ENCODE data around the gene PREB. TPM values are rescaled to one million over a fixed set of nuclear protein-coding genes. Genes with fewer than 3 reads are reported as not detected.
"Not testable (repeated sequence)": the region's sequence is repeated elsewhere in the genome, so short reads cannot be mapped to it uniquely, and the experiment has no call there.

Gene PREB
- total RNA-seq, 1 donor from 2014 or later: 30.3 TPM

DNA sequence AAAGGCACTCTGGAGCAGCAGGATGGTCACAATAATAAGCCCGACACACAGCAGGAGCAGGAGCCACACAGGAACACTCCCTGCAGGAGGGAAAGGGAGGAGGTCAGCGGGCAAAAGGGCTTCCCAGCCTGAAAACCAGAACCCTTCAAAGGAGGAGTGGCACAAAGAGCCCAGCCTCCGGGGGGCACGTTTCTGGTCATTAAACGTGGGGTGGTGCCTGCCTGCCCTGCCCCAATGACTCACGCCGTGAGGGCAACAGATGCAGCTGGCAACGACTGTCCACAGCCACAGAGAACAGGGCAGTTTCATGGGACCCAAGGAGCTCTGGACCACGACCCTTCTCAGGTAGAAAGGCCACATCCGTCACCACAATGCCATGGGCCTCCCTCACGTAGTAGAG lies 3.0 kb downstream of the PREB start:
- intact Hi-C loops (cut with DNase I): no loop called here
- DNase-seq (ENCODE audit: low spot score) (no peak), ATAC-seq (no peak)

DNA sequence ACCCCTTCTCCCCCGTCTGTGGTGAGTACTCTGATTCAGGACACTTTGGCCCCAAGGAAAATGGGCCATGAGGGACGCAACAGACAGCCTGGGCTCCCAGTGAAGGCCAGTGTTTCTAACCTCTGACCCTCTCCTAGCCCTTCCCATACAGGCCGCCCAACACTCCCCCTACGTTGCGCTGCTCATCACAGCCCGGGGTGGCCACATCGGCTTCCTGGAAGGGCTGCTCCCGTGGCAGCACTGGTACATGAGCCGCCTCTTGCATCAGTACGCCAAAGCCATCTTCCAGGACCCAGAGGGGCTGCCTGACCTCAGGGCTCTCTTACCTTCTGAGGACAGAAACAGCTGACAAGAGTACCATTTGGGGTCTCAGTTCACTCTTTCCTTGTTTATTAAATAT lies 4.0 kb downstream of the PREB start:
- DNase-seq (ENCODE audit: low spot score) (no peak), ATAC-seq (no peak)
- intact Hi-C loops (cut with DNase I): no loop called here

DNA sequence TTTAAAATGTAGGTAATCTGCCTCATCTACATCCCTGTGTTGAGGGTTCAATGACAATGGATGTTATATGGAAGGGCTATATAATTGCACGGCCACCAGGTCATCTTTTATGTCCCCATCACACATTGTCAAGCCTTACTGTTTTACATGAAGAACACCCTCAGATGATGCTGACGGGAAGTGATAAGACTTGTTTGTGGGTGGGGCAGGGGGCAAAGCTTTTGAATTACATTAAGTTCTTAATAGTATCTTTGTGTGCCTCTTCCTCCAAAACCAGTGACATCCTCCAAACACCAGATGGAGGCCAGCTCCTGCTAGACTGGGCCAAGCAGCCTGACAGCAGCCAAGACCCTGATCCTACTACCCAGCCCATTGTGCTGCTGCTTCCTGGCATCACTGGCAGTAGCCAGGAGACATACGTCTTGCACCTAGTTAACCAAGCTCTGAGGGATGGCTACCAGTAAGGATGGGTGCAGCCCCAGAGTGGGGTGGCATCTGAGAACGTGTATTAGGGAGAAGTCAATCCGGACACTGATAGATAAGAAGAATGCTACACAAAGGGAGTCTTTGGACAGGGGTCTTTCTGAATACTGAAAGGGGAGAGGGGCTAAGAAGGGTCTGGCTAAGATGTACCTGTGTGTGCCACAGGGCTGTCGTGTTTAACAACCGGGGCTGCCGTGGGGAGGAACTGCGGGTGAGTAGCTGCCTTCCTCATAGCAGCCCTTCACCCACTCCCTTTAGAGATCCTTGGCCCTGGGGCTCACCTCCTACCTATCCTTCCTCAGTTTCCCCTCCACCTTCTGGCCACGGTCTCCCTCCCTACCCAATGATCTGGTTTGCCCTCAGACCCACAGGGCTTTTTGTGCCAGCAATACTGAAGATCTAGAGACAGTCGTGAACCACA lies 5.5 kb downstream of the PREB start:
- DNase-seq (ENCODE audit: low spot score) (no peak), ATAC-seq (no peak)
- intact Hi-C loops (cut with DNase I): no loop called here

GRCh38 chr2:27127883-27128667 lies 6.4 kb downstream of the PREB start:
- DNase-seq (ENCODE audit: low spot score) (no peak), ATAC-seq (no peak)
- intact Hi-C loops (cut with DNase I): no loop called here

DNA sequence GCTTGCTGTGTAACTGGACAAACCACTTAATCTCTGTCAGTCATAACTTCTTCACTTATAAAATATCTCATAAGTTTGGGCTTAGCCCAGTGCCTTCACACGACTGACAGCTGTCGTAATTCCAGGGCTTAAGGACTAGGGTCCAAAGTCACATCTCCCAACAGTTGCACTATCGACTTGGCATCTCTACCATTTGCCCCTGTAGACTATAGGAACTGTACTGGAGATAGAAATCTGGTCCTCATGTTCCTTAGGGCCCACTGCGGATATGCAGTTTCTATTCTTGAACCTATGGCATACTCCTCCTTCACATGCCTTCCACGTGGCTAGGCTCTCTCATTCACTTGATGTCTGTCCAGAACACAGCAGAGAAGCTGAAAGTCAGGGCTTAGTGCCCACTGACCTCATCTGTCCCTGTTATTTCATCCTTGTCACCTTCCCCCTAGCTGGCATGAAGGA lies 8.2 kb downstream of the PREB start:
- intact Hi-C loops (cut with DNase I): no loop called here
- no peak for ATAC-seq
- DNase-seq (ENCODE audit: low spot score): no peak

GRCh38 chr2:27125104-27125503 lies 9.3 kb downstream of the PREB start:
- ATAC-seq (no peak), DNase-seq (ENCODE audit: low spot score) (no peak)
- intact Hi-C loops (cut with DNase I): no loop called here

DNA sequence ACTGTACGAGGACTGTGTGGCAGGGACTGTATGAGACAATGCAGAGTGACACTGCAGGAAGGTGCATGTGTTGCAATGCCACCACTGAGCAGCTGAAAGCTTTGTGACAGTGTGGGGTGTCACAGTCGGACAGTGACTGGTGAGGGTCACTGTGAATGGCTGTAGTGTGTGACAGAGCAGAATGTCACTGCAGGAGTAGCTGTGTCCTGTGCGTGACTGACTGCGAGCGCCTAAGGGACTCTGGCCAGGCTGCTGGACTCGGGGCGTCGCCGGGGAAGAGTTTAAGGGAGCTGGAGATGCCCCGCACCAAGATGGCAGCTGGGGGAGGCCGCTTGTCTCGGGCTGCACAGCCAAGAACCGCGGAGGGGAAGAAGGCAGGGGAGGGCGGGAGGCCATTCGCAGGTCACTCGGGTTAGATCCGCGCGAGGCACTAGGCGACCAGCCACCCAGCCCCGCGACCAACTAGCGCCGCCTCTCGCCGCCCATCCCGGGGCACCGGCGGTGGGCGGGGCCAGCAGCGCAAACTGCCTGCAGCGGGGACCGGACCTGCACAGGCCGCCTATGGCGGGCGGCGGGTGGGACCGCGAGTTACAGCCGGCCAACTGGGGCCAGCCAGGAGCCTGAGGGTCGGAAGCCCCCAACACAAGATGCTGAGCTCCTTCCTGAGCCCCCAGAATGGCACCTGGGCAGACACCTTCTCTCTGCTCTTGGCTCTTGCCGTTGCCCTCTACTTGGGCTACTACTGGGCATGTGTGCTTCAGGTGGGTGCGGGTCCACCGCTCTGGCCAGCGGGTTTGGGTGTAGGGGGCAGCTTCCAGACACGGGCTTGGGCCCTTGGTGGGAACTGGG lies 10.9 kb downstream of the PREB start, which contains the start of gene ABHD1:
TSS of gene ABHD1 (plus strand) at position 514 of the 849 bp plus-strand sequence. CDS start at position 648, 134 bp downstream.
- ATAC-seq: peak; percentile 85
- peak; percentile 81 for DNase-seq (ENCODE audit: low spot score)
- intact Hi-C loops (cut with DNase I): no loop called here

DNA sequence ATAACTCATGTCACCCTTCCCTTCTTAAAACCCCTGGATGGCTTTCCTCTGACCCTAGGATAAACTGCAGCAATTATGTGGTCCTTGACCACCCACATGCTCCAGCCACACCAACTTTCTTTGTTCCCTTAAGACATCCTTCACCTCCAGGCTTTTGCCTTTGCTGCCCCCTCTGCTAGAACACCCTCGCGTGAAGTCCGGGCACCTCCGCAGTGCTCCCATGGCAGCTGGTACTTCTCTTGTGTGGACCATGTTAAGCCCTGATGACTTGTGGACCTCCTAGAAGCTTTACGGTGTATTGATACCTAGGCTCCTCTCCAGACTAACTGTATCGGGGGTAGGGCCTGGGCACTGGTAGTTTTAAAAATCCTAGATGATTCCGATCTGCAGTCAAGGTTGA lies 11.6 kb downstream of the PREB start:
- no peak for ATAC-seq
- intact Hi-C loops (cut with DNase I): no loop called here
- DNase-seq (ENCODE audit: low spot score): no peak

DNA sequence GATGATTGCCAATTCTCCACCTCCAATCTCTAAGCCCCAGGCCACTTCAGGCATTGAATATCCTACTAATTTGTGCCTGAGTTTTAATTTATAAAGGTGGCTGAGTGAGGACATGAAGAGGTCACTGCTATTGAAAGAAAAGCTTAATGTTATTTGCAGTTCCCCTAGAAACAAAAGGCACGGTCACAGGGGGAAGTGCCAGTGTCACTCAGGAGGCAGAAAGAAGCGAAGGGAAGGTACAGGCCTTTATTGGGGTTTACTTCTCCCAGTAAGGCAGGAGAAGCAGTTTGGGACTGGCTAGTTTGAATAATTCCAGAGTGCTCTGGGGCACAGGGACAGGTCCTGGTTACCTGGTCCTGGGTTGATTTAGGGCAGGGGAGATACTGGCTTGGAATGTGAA lies 12.5 kb downstream of the PREB start:
- no peak for ATAC-seq
- intact Hi-C loops (cut with DNase I): no loop called here

GRCh38 chr2:27119330-27119670 lies 15.1 kb downstream of the PREB start:
- intact Hi-C loops (cut with DNase I); ATAC-seq; DNase-seq (ENCODE audit: low spot score): not testable (repeated sequence)

More for the DNA sequence above, 12.5 kb downstream of the PREB start:
- DNase-seq (ENCODE audit: low spot score): no peak

DNA sequence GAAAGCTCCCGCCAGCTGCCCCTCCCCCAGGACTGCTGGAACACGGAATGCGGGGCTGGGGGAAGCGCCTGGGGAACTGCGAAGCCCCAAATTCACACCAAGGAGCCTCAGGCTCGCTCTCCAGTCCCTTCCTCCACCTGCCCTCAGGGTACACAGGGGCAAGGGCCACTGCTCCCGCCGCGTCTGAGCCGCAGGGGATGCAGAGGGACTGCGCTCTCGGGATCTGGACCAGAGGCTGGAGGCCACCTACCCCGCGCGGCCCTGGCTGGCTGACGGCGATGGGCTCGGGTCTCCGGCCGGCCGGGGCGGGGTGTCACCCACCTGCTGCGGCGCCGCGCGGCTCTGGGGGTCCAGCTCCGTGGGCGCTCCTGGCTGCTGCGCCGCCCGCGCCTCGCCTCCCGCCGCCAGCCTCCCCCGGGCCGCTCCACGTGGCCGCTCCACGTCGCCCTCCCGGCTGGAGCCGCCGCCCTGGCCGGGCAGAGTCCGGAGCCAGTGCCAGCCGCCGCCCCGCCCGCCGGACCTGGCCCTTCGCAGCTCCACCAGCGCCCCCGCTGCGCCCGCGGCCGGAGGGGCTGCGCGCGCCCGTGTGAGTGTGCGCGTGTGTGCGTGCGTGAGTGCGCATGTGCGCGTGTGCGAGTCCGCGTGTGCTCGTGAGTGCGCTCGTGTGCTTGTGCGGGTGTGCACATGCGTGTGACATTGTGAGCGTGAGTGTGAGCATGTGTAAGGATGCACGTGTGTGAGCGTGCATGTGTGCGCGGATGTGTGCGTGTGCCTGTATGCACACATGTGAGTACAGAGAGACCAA lies 15.7 kb downstream of the PREB start, which contains the start of gene CGREF1:
TSS of gene CGREF1 (minus strand) at position 604 of the 805 bp plus-strand sequence. CDS start 14,762 bp downstream, outside the sequence.
- intact Hi-C loops (cut with DNase I): no loop called here
- no peak for DNase-seq (ENCODE audit: low spot score)
- peak; percentile 35 for ATAC-seq

GRCh38 chr2:27117995-27118524 lies 16.4 kb downstream of the PREB start:
- DNase-seq (ENCODE audit: low spot score) (no peak), ATAC-seq (peak; percentile 14)
- intact Hi-C loops (cut with DNase I): no loop called here

- intact Hi-C loops (cut with DNase I): no loop called here
- no peak for ATAC-seq
- DNase-seq (ENCODE audit: low spot score): no peak
Observed at GRCh38 chr2:27115519-27115918, 18.9 kb downstream of the PREB start.

DNA sequence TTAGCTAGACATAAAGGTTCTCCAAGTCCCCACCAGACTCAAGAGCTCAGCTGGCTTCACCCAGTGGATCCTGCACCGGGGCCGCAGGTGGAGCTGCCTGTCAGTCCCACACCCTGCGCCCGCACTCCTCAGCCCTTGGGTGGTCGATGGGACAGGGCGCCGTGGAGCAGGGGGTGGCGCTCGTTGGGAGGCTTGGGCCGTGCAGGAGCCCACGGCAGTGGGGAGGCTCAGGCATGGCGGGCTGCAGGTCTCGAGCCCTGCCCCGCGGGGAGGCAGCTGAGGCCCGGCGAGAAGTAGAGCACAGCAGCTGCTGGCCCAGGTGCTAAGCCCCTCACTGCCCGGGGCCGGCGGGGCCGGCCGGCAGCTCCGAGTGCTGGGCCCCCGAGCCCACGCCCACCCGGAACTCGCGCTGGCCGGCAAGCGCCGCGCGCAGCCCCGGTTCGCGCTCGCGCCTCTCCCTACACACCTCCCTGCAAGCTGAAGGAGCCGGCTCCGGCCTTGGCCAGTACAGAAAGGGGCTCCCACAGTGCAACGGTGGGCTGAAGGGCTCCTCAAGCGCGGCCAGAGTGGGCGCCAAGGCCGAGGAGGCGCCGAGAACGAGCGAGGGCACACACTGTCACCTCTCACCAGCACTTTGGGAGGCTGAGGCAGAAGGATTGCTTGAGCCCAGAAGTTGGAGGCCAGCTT lies 22.9 kb downstream of the PREB start:
- DNase-seq (ENCODE audit: low spot score); intact Hi-C loops (cut with DNase I); ATAC-seq: not testable (repeated sequence)

DNA sequence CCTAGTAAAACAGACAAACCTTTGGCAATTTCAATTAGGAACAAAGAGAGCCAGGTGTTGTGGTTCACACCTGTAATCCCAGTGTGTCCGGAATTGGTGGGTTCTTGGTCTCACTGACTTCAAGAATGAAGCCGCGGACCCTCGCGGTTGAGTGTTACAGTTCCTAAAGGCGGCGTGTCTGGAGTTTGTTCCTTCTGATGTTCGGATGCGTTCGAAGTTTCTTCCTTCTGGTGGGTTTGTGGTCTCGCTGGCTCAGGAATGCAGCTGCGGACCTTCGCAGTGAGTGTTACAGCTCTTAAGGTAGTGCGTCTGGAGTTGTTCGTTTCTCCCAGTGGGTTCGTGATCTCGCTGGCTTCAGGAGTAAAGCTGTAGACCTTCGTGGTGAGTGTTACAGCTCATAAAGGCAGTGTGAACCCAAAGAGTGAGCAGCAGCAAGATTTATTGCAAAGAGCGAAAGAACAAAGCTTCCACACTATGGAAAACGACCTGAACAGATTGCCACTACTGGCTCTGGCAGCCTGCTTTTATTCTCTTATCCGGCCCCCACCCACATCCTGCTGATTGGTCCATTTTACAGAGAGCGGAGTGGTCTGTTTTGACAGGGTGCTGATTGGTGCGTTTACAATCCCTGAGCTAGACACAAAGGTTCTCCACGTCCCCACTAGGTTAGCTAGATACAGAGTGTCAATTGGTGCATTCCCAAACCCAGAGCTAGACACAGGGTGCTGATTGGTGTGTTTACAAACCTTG lies 23.7 kb downstream of the PREB start:
- DNase-seq (ENCODE audit: low spot score); ATAC-seq; intact Hi-C loops (cut with DNase I): not testable (repeated sequence)

GRCh38 chr2:27109083-27109482 lies 25.4 kb downstream of the PREB start:
- ATAC-seq (no peak), DNase-seq (ENCODE audit: low spot score) (no peak)
- intact Hi-C loops (cut with DNase I): no loop called here

DNA sequence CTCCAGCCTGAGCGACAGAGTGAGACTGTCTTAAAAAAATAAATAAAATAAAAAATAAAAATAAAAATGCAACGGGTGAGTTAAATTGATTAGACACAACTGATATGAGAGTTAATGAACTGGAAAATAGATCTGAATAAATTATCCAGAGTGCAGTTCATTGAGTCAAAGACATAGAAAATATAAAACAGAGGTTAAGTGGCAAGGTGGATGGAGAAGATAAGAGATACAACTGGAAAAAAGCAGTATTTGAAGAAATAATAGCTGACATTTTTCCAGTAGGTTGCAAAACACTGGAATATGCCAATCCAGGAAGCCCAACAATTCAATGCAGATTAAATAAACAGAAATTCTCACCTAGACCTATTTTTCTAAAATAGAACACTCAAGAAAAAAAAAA lies 26.2 kb downstream of the PREB start:
- no peak for ATAC-seq
- intact Hi-C loops (cut with DNase I): no loop called here

More for the DNA sequence above, 26.2 kb downstream of the PREB start:
- no peak for DNase-seq (ENCODE audit: low spot score)
